NCI-H1694 (cell line): ENCODE results near the gene ZIC5.

Experiments
- DNase-seq: peaks from one replicate; lab custom pipeline; 2025; lab: John Stamatoyannopoulos, UW

Gene ZIC5

GRCh38 chr13:99930925-99931324 lies 40.6 kb downstream of the ZIC5 start:
- DNase-seq: no peak

GRCh38 chr13:99929866-99930265 lies 41.7 kb downstream of the ZIC5 start:
- no peak for DNase-seq

GRCh38 chr13:99926014-99926731 lies 45.4 kb downstream of the ZIC5 start:
- no peak for DNase-seq

- no peak for DNase-seq
Observed at GRCh38 chr13:99923877-99924582, 47.5 kb downstream of the ZIC5 start.

- no peak for DNase-seq
Observed at GRCh38 chr13:99922631-99923404, 48.7 kb downstream of the ZIC5 start.

GRCh38 chr13:99919132-99919531 lies 52.4 kb downstream of the ZIC5 start:
- DNase-seq: no peak

- peak; percentile 63 for DNase-seq
Observed at GRCh38 chr13:99916366-99917103, 55.0 kb downstream of the ZIC5 start.

GRCh38 chr13:99913167-99913566 lies 58.4 kb downstream of the ZIC5 start:
- no peak for DNase-seq
